ENCODE results near the gene IGSF11.
"Not testable (repeated sequence)": the region's sequence is repeated elsewhere in the genome, so short reads cannot be mapped to it uniquely, and the experiment has no call there.

The IGSF11 gene

DNA sequence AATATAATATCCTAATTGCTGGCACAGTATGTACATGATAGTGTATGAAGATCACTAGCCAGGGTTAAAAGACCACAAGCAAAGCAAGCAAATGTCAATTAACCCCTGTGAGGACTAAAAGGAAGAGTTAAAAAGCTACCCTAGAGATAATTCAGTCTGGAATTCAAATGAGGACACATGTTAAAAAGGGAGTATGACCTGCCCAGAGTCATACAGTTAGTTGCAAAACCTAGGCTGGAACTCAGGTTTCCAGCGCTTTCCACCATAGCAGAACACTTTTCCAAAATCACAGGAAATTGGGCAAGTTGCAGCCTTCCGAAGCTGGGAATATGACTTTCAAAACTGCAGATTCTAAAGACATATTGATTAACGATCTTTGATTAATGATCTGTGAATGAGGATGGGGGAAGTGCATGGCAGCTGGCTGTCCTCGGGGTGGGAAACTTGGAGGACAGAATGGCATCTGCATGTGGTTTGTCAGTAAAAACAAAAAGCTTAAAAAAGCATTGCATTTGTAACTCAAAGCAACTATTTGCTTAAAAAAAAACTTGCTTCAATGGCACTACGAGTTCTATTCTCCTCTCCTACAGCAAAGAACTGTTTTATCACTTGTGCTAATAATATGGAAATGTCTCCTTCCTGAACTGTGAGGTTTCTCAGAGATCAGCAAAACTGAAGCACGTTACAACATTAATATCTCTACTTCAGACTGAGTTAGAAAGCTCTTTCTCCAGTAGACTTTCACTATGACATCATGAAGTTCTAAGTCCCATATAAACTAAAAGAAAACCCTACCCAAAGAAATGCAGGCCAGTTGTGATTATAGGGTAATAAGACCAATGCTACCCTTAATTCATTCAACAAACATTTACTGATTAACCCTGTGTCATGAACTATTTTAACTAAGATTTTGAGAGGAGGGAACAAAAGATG is 46.2 kb downstream of the IGSF11 start:
- no peak for DNase-seq

DNA sequence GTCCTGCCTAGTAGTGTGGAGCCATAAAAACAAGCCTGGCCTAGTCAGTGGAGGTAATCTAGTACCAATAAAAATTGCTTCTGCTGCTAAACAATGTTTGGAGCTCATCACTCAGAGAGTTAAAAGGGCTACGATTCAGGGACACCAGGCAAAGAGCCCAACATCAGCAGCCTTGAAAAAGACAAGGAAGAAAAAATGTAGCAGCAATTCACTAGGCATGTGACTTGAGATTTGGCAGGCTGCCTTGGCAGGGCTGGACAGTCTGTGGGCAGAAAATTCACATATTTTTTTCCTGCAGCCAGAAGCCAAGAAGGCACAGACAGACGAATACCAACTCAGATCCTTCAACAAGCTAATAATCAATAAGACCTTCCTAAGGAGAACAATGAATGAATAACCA is 47.2 kb downstream of the IGSF11 start:
- no peak for DNase-seq

- no peak for DNase-seq
Measured at GRCh38 chr3:118986734-118987133, 47.9 kb downstream of the IGSF11 start.

DNA sequence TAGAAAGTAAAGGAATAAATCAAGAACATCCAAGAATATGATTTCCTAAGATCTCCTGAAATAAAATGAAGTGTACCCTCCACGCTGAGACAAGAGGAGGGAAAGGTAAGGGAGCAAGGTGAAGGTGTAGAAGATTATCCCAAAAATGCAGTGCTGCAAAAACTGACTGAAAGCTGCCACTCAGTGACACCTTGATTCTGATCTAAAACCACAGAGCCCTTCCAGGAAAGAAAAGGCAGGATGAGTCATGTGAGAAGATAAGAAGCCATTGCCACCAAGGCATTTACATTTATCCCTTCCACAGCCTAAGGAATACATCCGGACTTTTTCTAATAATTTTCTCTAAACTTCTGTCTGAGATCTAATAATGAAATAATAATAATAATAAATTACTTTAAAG is 49.9 kb downstream of the IGSF11 start:
- DNase-seq: no peak

- DNase-seq: no peak
Measured at GRCh38 chr3:118981494-118982134, 53.0 kb downstream of the IGSF11 start.

DNA sequence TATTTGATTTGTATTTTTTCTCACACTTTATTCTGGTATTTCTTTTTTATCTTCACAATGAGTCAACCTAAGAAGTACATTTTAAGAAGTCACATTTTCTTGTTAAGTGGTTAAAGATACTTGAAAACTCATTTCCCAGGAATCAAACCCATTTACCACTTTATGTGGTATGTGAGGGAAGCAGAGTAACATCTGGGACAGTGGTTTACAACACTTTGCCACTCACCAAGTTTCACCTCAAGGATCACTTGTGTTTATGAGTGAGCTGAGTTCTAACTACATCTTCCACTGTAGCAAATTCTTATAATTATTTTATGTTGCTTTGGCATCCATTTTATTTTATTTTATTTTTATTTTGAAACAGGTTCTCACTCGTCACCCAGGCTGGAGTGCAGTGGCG is 53.8 kb downstream of the IGSF11 start:
- no peak for DNase-seq

DNA sequence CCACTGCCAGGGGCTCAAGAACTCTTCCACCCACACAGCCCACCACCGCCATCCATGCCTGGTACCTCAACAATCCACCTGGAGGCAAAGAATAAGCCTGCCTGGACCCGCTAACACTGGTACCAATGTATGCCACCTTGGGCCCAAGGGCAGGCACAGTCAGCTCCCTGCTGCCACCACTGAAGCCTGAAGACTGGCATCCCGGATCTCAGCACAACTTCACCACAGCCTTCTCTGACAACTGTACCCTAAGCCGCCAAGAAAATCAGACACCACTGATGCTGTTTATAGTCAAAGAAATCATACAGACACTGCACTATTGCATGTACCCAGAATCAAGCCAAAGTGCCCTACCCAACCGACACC is 56.3 kb downstream of the IGSF11 start:
- DNase-seq: no peak

DNA sequence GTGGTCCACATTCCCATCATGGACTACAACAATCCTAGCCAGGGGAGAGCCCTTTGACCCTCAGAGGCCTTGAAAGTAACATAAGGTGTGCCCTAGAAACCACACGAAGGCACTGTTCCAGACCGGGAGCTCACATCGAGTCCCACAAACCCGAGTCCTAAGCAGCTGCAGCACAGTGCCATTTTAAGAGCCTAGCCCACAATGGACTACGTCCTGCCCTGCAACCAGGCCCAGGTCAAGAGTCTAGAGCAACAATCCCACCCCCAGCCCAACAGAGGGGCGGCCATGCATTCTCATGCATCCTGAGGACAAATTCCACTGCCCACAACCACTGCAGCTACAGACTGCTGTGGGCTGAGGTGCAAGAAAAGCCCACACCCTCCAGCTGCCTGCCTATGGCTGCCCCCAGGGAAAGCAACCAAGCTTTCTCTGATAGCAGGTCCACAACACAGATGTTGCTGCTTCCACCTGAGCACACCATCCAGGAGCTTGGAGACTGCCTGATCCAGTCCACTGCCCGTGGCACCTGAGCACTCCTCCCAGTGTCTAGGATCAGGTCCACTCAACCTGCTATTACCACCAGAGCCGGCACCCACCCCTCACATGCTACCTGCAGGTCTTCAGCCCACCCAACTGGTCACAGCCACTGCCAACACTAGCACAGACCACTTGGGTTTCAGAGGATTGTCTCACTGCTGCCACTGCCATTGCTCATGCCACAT is 56.8 kb downstream of the IGSF11 start:
- no peak for DNase-seq

DNA sequence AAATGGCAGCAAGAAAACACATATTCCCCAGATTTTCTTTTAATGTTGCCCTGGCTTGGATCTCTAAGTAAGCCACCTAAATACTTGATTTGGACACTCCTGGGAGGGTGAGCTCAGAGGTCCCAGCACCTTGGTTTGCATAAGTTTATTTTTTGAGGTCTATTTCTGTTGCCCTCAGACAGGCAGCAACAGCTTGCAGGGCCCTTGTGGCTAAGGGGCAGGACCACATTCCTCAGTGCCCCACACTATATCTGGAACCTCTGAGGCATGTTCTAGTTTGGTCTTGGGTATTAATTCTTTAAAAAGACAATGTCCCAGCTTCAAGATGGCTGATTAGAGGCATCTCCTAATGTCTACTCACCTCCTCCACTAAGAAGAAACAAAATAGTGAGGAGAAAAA is 57.5 kb downstream of the IGSF11 start:
- DNase-seq: no peak

GRCh38 chr3:118975476-118975875 is 59.2 kb downstream of the IGSF11 start:
- not testable (repeated sequence) for DNase-seq

DNA sequence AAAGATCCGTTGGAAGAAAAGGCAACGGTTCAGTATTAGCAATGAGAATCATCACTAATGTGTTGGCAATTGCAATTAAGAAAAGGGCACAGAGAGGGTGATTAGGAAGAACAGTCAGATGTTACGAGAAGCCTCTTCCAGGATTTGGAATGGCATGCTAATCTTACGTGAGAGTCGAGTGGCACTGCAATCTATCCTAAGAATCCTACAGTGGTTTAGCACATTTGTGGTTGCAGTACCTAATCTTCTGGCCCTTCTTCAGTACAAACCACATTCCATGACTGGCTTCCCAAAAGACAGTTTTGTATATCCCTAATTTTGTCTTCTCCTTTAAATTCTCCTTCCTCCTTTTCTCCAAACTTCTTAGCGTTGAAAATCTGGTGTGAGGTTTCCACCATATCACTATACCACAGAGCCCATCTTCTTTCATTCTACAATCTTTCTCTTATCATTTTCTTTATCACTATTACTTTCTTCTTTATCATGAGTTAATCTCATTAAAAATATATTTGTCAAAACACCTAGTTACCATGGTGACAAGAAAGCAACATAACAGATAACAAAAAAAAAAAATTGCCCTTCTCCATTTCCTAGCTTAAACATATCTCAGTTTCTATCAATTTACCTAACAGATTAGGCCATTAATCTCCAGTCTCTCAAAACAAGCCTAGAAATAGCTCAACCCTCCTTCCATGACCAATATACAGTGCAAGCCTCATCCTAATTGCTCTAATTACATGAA is 60.1 kb downstream of the IGSF11 start:
- no peak for DNase-seq

DNA sequence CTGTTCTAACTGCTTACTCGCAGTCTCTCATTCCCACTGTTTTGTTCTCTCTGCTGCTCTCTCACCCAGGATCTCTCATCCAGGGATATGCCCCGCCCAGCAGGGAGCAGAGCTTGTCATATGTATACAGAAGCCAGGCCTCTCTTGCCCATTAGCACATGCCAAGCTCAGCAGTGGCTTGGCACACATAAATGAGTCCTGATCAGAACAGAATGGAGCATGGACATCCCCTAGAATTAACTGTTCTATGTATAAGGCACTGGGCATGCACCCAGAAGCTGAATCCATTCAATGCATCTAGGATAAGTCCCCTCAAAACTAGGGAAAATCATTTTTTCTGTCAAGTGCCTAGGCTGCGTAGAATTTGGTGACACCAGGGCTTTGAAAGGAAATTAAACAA is 61.6 kb downstream of the IGSF11 start:
- DNase-seq: no peak

GRCh38 chr3:118970819-118971218 is 63.8 kb downstream of the IGSF11 start:
- DNase-seq: no peak

DNA sequence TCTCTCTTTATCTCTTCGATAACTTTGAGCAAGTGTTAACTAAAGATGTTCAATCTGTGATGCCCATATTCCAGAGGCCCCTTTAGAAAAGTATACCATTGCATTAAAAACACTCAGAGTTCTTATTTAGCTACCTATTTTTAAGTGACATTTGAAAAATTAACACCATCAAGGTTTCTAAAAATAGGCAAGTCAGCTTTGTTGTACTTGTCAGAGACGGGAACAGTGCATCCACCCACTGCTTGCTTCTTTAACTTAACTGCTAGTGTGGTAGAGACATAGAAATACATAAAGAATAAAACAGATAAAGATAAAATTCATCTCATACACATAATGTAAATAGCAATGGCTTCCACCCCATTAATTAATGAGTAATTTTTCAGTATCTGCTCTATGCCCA is 66.0 kb downstream of the IGSF11 start:
- DNase-seq: no peak

DNA sequence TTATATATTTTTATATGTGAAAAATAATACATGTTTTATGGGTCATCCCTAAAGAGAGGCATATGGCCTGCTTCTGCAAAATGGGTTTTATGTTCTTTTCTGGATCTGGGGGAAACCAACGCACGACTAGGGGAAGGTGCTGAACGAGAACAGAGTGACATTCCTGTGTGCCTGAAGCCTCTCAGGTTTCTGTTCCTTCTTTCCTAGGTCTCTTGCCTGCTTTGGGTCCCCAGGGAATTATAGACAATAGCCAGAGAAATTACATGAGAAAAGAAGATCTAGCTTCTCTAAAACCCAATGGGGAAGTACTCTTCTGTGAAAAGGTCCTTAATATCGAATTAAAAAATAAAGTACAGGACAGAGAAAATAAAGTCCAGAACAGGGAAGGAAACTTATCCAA is 66.5 kb downstream of the IGSF11 start:
- DNase-seq: no peak

DNA sequence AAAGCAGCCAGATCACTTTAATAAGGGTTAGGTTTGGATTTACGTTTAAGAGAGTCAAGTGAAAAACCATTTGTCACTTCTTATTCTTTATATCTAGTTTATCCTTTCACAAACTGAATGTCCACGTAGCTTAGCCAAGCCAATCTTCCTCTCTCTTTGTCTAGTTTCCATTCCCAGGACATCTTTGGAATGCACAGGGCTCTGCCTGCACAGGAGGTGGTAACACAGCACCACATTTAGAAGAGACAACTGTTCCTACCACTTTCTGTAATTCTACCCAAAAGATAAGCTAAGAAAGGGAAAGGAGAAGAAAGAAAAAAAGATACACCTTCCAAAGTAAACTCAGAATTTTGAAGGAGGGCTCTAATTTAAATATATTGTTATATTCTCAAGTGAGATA is 67.9 kb downstream of the IGSF11 start:
- DNase-seq: no peak

GRCh38 chr3:118963711-118964110 is 70.9 kb downstream of the IGSF11 start:
- DNase-seq: no peak

GRCh38 chr3:118960876-118961450 is 73.7 kb downstream of the IGSF11 start:
- DNase-seq: no peak

DNA sequence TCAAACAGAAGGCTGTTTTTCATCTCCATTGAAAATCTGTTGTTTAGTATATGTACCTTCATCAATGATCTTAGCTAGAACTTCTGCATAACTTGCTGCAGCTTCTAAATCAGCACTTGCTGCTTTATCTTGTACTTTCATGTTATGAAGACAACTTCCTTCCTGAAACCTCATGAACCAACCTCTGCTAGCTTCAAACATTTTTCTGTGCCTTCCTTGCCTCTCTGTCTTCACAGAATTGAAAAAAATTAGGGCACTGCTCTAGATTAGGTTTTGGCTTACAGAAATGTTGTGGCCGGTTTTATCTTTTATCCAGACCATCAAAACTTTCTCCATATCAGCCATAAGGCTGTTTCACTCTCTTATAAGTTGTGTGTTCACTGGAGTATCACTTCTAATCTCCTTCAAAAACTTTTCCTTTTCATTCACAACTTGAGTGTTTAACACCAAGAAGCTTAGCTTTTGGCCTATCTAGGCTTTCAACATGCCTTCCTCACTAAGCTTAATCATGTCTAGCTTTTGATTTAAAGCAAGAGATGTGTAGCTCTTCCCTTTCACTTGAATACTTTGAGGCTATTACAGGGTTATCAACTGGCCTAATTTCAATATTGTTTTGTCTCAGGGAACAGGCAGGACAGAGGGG is 78.6 kb downstream of the IGSF11 start:
- no peak for DNase-seq

GRCh38 chr3:118951089-118951488 is 83.6 kb downstream of the IGSF11 start:
- DNase-seq: no peak

GRCh38 chr3:118949113-118949760 is 85.4 kb downstream of the IGSF11 start:
- DNase-seq: no peak

DNA sequence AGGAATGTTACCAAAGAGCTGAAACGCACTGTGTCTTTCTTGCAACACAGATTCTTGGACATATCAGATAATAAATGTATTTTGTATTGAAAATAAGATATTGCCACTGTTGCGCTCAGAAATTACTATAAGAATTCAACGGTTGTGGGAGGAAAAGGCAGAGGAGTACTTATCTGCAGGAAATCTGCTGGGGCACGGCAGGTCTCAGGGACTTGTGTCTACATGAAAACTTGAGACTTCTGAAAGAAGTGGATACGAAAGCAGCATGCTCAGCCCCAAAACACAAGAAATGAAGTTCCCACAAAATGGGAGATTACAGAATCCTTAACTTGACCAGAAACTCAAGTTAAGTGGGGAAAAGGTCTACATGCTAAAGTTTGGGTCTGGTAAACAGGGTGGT is 86.5 kb downstream of the IGSF11 start:
- no peak for DNase-seq

Data from HCEC 1CT (cell line).